Astrocyte of the cerebellum (primary cell): Measurements from ENCODE around the gene ZMYND10.

Source experiments
- DNase-seq: peaks from one replicate; pipeline ENCODE4 v3.0.0-alpha.2; 2011; ENCODE audit warnings: low read depth
- H3K4me3 ChIP-seq: 2 replicates; pipeline ENCODE4 v1.5.1; 2011; ENCODE audit warnings: mild to moderate bottlenecking, low read depth, low read length, moderate library complexity
- CTCF ChIP-seq: IDR thresholded peaks from 2 replicates; pipeline ENCODE4 v1.5.1; 2012; ENCODE audit warnings: low read length, low read depth, moderate library complexity, mild to moderate bottlenecking; ENCODE audit errors: missing control alignments
- in situ Hi-C: cut with HindIII; loops from 2 replicates; pipeline ENCODE4 v1.10.0; 2017; ENCODE audit warnings: low sequenced_read_pairs

ZMYND10 gene

GRCh38 chr3:50326182-50326541 lies 19.4 kb downstream of the ZMYND10 start:
- DNase-seq, result no peak
- H3K4me3 ChIP-seq, result no peak overlapping the region
- TF ChIP-seq CTCF, result no peak
- in situ Hi-C loops, result no loop called here

- H3K4me3 ChIP-seq, result no peak overlapping the region
- no peak for DNase-seq
- TF ChIP-seq CTCF, result no peak
- in situ Hi-C loops, result no loop called here
Observed at GRCh38 chr3:50325497-50326181, 19.9 kb downstream of the ZMYND10 start.

- H3K4me3 ChIP-seq, result no peak overlapping the region
- no peak for TF ChIP-seq CTCF
- in situ Hi-C loops, result no loop called here
- DNase-seq, result no peak
Observed at GRCh38 chr3:50325113-50325480, 20.4 kb downstream of the ZMYND10 start.

GRCh38 chr3:50324351-50325112 lies 21.0 kb downstream of the ZMYND10 start:
- peak; percentile 46 for DNase-seq
- in situ Hi-C loops, result no loop called here
- no peak overlapping the region for H3K4me3 ChIP-seq
- TF ChIP-seq CTCF, result peak; percentile 92

- in situ Hi-C loops, result no loop called here
- TF ChIP-seq CTCF, result peak; percentile 2
- no peak for DNase-seq
- H3K4me3 ChIP-seq, result no peak overlapping the region
Observed at GRCh38 chr3:50323614-50324199, 21.8 kb downstream of the ZMYND10 start.

GRCh38 chr3:50323092-50323600 lies 22.4 kb downstream of the ZMYND10 start:
- TF ChIP-seq CTCF, result no peak
- DNase-seq, result no peak
- no peak overlapping the region for H3K4me3 ChIP-seq
- in situ Hi-C loops, result no loop called here
